Transverse colon (tissue), 4 donors: ENCODE data around the gene ZNF335. TPM values are rescaled to one million over a fixed set of nuclear protein-coding genes. Genes with fewer than 3 reads are reported as not detected.

Experiments used
- DNase-seq: peaks from one replicate; pipeline ENCODE4 v3.0.0-alpha.2; 2019
- H3K27ac ChIP-seq, 4 donors: fragments of 200-600 bp; sonication (generic); 2 replicates each; pipeline ENCODE4 v1.5.1; 2016 to 2018; ENCODE audit warnings: inconsistent platforms in 4 of 4
- H3K27me3 ChIP-seq: fragments of 200-600 bp; sonication (generic); 2 replicates; pipeline ENCODE4 v1.5.1; 2017; ENCODE audit warnings: inconsistent platforms
- H3K36me3 ChIP-seq, 4 donors: fragments of 200-600 bp; sonication (generic); 2 replicates each; pipeline ENCODE4 v1.5.1; 2017 to 2019; ENCODE audit warnings: inconsistent platforms in 4 of 4
- H3K4me1 ChIP-seq, 4 donors: fragments of 200-600 bp; sonication (generic); 2 replicates each; pipeline ENCODE4 v1.5.1; 2017 to 2020; ENCODE audit warnings: inconsistent platforms in 4 of 4
- H3K4me3 ChIP-seq, 4 donors: fragments of 200-600 bp; sonication (generic); 1 replicate in 1 of 4; 2 replicates in 3 of 4; pipeline versions ENCODE4 v1.5.1 to v1.6.1; 2017 to 2019; ENCODE audit warnings: inconsistent platforms in 4 of 4
- H3K9me3 ChIP-seq, 2 donors: fragments of 200-600 bp; sonication (generic); 2 replicates each; pipeline ENCODE4 v1.5.1; 2017 to 2019; ENCODE audit warnings: inconsistent platforms in 2 of 2
- EP300 ChIP-seq: sonication (generic); formaldehyde crosslinking; IDR thresholded peaks from one replicate; pipeline ENCODE4 v1.6.1; 2017; ENCODE audit warnings: antibody characterized with exemption, low read depth
- POLR2A ChIP-seq: fragments of 450-650 bp; IDR thresholded peaks from one replicate; pipeline ENCODE4 v1.6.1; 2016; ENCODE audit warnings: antibody characterized with exemption, mild to moderate bottlenecking, moderate library complexity
- POLR2AphosphoS5 ChIP-seq, 3 donors: sonication (generic); formaldehyde crosslinking; IDR thresholded peaks; one replicate each; pipeline ENCODE4 v1.6.1; 2016; ENCODE audit warnings: antibody characterized with exemption in 3 of 3
- WGBS, 2 donors: methylation state at CpG; one replicate each; pipeline ENCODE4 v1.1.5; 2018; ENCODE audit warnings: low coverage in 1 of 2; 5-methylcytosine and 5-hydroxymethylcytosine counted together
- in situ Hi-C, 4 donors: fragments of 200-750 bp; cut with MboI; loops; one replicate each; pipeline versions ENCODE4 v1.15.0 to v1.15.1; 2017; ENCODE audit warnings: low sequenced_read_pairs in 3 of 4, low pct_ligation_motif_present in 1 of 4, low pct_unique_long_range_greater_than_20kb in 1 of 4
- intact Hi-C: fragments of 100-400 bp; cut with DNase I; formaldehyde crosslinking; loops from one replicate; pipeline ENCODE4 v1.15.1; 2023; ENCODE audit warnings: low total_unique reads
- total RNA-seq, 4 donors: library from RNA; depleted of rRNA; stranded (reverse); fragments of >200 nt; gene quantifications; one replicate each; pipeline ENCODE4 v1.1.0, GENCODE V29; 2016
- TF ChIP-seq, protein P1 (sequence below), 5 experiments: fragments of 200-600 bp in 3 of 5; fragments of 450-650 bp in 2 of 5; sonication (generic) in 3 of 5; IDR thresholded peaks; 1 replicate in 2 of 5; 2 replicates in 3 of 5; pipeline ENCODE4 v1.5.1; 2016 to 2017; ENCODE audit warnings: antibody characterized with exemption in 5 of 5, inconsistent platforms in 3 of 5, mild to moderate bottlenecking in 2 of 5, moderate library complexity in 1 of 5

Gene ZNF335
- total RNA-seq, 4 donors from 2014 or later, result 27.0 to 80.0 (median 32.4) TPM

DNA sequence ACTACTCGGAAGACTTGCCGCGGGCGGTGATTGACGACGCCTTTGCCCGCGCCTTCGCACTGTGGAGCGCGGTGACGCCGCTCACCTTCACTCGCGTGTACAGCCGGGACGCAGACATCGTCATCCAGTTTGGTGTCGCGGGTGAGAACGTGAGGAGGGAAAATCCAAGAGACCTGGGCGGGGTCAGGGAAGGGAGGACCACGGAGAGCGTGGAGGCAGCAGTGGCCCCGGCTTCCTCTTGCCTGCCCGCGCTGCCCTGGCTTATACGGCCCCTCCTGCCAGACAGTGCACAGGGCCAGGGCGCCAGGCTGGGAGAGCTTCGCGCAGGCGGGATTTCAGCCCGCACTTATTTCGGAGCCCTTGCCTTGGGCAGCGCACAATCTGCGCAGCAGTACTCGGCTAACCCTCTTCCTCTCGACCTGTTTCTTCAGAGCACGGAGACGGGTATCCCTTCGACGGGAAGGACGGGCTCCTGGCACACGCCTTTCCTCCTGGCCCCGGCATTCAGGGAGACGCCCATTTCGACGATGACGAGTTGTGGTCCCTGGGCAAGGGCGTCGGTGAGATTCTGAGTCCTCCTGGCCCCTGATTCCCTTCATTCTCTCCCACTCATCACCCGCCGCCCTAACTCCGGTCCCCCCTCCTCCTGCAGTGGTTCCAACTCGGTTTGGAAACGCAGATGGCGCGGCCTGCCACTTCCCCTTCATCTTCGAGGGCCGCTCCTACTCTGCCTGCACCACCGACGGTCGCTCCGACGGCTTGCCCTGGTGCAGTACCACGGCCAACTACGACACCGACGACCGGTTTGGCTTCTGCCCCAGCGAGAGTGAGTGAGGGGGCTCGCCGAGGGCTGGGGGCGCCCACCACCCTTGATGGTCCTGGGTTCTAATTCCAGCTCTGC, 38.7 kb upstream of the ZNF335 start:
- DNase-seq, result no peak
- Histone ChIP-seq H3K9me3 (no peaks in the 10 kb centered on the region), H3K27ac (no peak overlapping the region), H3K4me1 (peaks cover 4 to 30% (median 9%) of the 10 kb centered on the region in 4 donors), H3K36me3 (no peaks in the 10 kb centered on the region), H3K4me3 (no peak overlapping the region), H3K27me3 (peaks cover 88% of the 10 kb centered on the region)
- intact Hi-C loops (no loop called here), in situ Hi-C loops (loop anchor here in 1 of 4 donors (10.0 kb wide), 1 partner anchor 164 kb away; no protein-coding TSS in a partner anchor)
- 21% methylated on average over 74 of the region's 74 CpGs; no CpG with 5 or more reads in 1 of the 2 donors for WGBS, 2 donors
- TF ChIP-seq POLR2A, result no peak

DNA sequence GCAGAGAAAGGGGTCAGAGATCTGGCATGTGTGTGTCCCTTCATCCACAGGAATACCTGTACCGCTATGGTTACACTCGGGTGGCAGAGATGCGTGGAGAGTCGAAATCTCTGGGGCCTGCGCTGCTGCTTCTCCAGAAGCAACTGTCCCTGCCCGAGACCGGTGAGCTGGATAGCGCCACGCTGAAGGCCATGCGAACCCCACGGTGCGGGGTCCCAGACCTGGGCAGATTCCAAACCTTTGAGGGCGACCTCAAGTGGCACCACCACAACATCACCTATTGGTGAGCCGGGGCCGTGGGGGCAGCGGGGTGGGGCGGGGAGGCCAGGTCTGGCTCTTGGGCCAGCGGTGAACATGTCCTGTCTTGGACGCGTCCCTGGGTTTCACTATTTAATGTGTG, 37.8 kb upstream of the ZNF335 start:
- intact Hi-C loops, result no loop called here
- no peak overlapping the region for H3K27ac ChIP-seq
- no peak for DNase-seq
- in situ Hi-C loops, result loop anchor here in 1 of 4 donors (10.0 kb wide), 1 partner anchor 165 kb away; no protein-coding TSS in a partner anchor
- peaks cover 4 to 27% (median 9%) of the 10 kb centered on the region in 4 donors for H3K4me1 ChIP-seq
- no peaks in the 10 kb centered on the region for H3K9me3 ChIP-seq
- H3K36me3 ChIP-seq, result no peaks in the 10 kb centered on the region
- TF ChIP-seq, protein P1, sequence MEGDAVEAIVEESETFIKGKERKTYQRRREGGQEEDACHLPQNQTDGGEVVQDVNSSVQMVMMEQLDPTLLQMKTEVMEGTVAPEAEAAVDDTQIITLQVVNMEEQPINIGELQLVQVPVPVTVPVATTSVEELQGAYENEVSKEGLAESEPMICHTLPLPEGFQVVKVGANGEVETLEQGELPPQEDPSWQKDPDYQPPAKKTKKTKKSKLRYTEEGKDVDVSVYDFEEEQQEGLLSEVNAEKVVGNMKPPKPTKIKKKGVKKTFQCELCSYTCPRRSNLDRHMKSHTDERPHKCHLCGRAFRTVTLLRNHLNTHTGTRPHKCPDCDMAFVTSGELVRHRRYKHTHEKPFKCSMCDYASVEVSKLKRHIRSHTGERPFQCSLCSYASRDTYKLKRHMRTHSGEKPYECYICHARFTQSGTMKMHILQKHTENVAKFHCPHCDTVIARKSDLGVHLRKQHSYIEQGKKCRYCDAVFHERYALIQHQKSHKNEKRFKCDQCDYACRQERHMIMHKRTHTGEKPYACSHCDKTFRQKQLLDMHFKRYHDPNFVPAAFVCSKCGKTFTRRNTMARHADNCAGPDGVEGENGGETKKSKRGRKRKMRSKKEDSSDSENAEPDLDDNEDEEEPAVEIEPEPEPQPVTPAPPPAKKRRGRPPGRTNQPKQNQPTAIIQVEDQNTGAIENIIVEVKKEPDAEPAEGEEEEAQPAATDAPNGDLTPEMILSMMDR (IDR thresholded peaks at IDR 0.05), result no peak
- TF ChIP-seq POLR2AphosphoS5 (IDR thresholded peaks at IDR 0.05) (no peak), POLR2A (no peak), EP300 (no peak)
- 30 to 54% methylated on average over 2 to 15 of the region's 20 CpGs for WGBS, 2 donors
- H3K27me3 ChIP-seq, result peaks cover 92% of the 10 kb centered on the region
- no peak overlapping the region for H3K4me3 ChIP-seq

DNA sequence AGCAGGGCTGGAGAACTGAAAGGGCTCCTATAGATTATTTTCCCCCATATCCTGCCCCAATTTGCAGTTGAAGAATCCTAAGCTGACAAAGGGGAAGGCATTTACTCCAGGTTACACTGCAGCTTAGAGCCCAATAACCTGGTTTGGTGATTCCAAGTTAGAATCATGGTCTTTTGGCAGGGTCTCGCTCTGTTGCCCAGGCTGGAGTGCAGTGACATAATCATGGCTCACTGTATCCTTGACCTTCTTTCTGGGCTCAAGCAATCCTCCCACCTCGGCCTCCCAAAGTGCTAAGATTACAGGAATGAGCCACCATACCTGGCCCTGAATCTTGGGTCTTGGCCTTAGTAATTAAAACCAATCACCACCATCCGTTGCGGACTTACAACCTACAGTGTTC, 35.7 kb upstream of the ZNF335 start:
- H3K4me1 ChIP-seq, result peaks cover 0 to 11% (median 0%) of the 10 kb centered on the region in 4 donors
- H3K27me3 ChIP-seq, result peaks cover 73% of the 10 kb centered on the region
- intact Hi-C loops, result no loop called here
- in situ Hi-C loops, result no loop called here
- DNase-seq, result no peak
- H3K9me3 ChIP-seq, result no peaks in the 10 kb centered on the region
- no peak overlapping the region for H3K27ac ChIP-seq
- H3K36me3 ChIP-seq, result no peaks in the 10 kb centered on the region
- TF ChIP-seq POLR2AphosphoS5 (IDR thresholded peaks at IDR 0.05) (no peak), EP300 (no peak), POLR2A (no peak)
- TF ChIP-seq, protein P1 (IDR thresholded peaks at IDR 0.05), result no peak
- no peak overlapping the region for H3K4me3 ChIP-seq
- WGBS, 2 donors, result 68 to 77% methylated on average over 3 to 4 of the region's 4 CpGs

DNA sequence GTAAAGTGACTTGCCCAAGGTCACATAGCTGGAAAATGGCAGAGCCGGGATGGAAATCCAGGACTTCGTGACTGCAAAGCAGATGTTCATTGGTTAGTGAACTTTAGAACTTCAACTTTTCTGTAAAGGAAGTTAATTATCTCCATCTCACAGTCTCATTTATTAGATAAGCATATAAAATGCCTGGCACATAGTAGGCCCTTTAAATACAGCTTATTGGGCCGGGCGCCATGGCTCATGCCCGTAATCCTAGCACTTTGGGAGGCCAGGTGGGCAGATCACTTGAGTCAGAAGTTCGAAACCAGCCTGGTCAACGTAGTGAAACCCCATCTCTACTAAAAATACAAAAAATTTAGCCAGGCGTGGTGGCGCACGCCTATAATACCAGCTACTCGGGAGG, 35.0 kb upstream of the ZNF335 start:
- Histone ChIP-seq H3K4me3 (no peak overlapping the region), H3K27me3 (peaks cover 69% of the 10 kb centered on the region), H3K4me1 (peaks cover 0 to 11% (median 0%) of the 10 kb centered on the region in 4 donors), H3K9me3 (no peaks in the 10 kb centered on the region), H3K36me3 (no peaks in the 10 kb centered on the region), H3K27ac (no peak overlapping the region)
- TF ChIP-seq, protein P1 (IDR thresholded peaks at IDR 0.05), result no peak
- TF ChIP-seq EP300 (no peak), POLR2A (no peak), POLR2AphosphoS5 (IDR thresholded peaks at IDR 0.05) (no peak)
- no peak for DNase-seq
- 80 to 85% methylated on average over 11 of the region's 11 CpGs for WGBS, 2 donors
- in situ Hi-C loops (no loop called here), intact Hi-C loops (no loop called here)
